Measurements from ENCODE around the gene PGM2L1. TPM values are rescaled to one million over a fixed set of nuclear protein-coding genes. Genes with fewer than 3 reads are reported as not detected.

The PGM2L1 gene
- total and polyA plus RNA-seq, 2 of the 13 experiments (the other 11 are each of a cell fraction or from before 2014, with no cell fraction given) = 0.57 to 1.2 TPM

DNA sequence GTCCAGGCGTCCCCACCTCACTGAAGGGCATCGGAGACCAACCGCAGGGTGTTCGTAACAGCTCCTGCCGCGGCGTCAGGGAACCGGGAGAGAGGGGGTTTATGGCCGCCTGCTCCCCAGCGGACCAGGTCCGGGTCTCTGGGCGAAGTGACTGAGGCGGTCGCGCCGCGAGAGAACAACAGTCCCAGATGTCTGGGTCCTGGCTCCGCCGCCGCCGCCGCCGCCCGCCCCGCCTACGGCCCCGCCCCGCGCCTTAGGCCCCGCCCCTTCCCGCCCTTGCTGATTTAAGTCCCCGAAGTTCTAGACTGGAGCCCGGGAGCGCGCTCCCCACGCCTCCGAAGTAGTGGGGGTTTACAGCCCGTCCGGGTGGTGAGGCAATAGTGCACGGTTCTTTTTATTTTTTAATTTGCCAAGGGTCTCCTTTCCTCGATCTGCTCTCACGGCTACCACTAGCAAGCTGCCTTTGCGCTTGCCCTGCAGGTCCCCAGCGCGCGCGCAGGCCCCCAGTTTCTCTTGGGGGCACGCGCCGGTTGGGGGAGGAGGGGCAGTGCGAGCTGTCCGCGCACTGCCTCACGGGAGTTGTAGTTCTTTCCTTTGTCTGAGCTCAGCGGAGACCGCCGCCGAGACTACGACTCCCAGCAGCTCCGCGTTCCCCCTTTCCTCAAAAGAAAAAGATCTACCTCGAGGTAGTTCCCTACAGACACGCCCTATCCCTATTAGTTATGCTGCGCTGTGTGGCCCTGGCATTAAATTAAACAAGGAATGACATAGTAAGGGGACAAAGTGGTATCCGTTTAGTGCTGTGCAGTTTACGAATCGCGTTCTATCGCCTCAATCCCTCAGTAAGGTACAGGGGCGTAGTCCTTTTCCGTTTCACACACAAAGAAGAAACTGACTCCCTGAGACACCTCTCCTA lies at the start of gene PGM2L1 (continued):
- TF ChIP-seq, protein P1, sequence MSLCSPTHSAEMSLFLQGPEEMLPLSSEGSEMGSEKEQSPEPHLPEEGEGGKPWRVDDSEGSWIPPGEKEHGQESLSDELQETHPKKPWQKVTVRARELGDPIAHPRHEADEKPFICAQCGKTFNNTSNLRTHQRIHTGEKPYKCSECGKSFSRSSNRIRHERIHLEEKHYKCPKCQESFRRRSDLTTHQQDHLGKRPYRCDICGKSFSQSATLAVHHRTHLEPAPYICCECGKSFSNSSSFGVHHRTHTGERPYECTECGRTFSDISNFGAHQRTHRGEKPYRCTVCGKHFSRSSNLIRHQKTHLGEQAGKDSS (CRISPR knock-in tag; IDR thresholded peaks at IDR 0.05; ENCODE audit: borderline replicate concordance, low read depth) = 0 out of 2 replicates have a peak, but pooled peaks have one; percentile 13
- TF ChIP-seq PRPF4 (IDR thresholded peaks at IDR 0.05; ENCODE audit: low read depth, low read length, poor library complexity, severe bottlenecking) = peak; percentile 17
- no peak for TF ChIP-seq SMC3 (IDR thresholded peaks at IDR 0.05; ENCODE audit: low read length)
- TF ChIP-seq KDM2A (CRISPR knock-in tag; IDR thresholded peaks at IDR 0.05; ENCODE audit: borderline replicate concordance, low read depth) = peak; percentile 78; the same call in 1 of the 2 replicates
- peak; percentile 47 for TF ChIP-seq RBM39 (IDR thresholded peaks at IDR 0.05; ENCODE audit: low read depth, low read length, poor library complexity, severe bottlenecking)
- TF ChIP-seq, protein P2, sequence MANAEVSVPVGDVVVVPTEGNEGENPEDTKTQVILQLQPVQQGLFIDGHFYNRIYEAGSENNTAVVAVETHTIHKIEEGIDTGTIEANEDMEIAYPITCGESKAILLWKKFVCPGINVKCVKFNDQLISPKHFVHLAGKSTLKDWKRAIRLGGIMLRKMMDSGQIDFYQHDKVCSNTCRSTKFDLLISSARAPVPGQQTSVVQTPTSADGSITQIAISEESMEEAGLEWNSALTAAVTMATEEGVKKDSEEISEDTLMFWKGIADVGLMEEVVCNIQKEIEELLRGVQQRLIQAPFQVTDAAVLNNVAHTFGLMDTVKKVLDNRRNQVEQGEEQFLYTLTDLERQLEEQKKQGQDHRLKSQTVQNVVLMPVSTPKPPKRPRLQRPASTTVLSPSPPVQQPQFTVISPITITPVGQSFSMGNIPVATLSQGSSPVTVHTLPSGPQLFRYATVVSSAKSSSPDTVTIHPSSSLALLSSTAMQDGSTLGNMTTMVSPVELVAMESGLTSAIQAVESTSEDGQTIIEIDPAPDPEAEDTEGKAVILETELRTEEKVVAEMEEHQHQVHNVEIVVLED (CRISPR knock-in tag; IDR thresholded peaks at IDR 0.05; ENCODE audit: borderline replicate concordance) = peak; percentile 62; the same call in 1 of the 2 replicates
- TF ChIP-seq, protein P3, sequence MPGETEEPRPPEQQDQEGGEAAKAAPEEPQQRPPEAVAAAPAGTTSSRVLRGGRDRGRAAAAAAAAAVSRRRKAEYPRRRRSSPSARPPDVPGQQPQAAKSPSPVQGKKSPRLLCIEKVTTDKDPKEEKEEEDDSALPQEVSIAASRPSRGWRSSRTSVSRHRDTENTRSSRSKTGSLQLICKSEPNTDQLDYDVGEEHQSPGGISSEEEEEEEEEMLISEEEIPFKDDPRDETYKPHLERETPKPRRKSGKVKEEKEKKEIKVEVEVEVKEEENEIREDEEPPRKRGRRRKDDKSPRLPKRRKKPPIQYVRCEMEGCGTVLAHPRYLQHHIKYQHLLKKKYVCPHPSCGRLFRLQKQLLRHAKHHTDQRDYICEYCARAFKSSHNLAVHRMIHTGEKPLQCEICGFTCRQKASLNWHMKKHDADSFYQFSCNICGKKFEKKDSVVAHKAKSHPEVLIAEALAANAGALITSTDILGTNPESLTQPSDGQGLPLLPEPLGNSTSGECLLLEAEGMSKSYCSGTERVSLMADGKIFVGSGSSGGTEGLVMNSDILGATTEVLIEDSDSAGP (CRISPR knock-in tag; IDR thresholded peaks at IDR 0.05; ENCODE audit: borderline replicate concordance) = peak; percentile 43; the same call in 1 of the 2 replicates
- TF ChIP-seq, protein P4, sequence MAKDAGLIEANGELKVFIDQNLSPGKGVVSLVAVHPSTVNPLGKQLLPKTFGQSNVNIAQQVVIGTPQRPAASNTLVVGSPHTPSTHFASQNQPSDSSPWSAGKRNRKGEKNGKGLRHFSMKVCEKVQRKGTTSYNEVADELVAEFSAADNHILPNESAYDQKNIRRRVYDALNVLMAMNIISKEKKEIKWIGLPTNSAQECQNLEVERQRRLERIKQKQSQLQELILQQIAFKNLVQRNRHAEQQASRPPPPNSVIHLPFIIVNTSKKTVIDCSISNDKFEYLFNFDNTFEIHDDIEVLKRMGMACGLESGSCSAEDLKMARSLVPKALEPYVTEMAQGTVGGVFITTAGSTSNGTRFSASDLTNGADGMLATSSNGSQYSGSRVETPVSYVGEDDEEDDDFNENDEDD (CRISPR knock-in tag; IDR thresholded peaks at IDR 0.05; ENCODE audit: borderline replicate concordance) = peak; percentile 47; the same call in 1 of the 2 replicates
- 0 out of 2 replicates have a peak, but pooled peaks have one; percentile 48 for TF ChIP-seq MTF2 (CRISPR knock-in tag; IDR thresholded peaks at IDR 0.05; ENCODE audit: borderline replicate concordance)
- peak; percentile 14; the same call in 1 of the 2 replicates for TF ChIP-seq GATAD2A (CRISPR knock-in tag; IDR thresholded peaks at IDR 0.05)
- 0 out of 2 replicates have a peak, but pooled peaks have one; percentile 44 for TF ChIP-seq ZNF501 (CRISPR knock-in tag; IDR thresholded peaks at IDR 0.05)
- peak; percentile 73 for TF ChIP-seq CBX1 (IDR thresholded peaks at IDR 0.05; ENCODE audit: low read depth)
- peak; percentile 70; the same call in 1 of the 2 replicates for TF ChIP-seq ZNF879 (CRISPR knock-in tag; IDR thresholded peaks at IDR 0.05)
- no peak for TF ChIP-seq HDAC6 (IDR thresholded peaks at IDR 0.05; ENCODE audit: low read depth, low read length)
- TF ChIP-seq, protein P5, sequence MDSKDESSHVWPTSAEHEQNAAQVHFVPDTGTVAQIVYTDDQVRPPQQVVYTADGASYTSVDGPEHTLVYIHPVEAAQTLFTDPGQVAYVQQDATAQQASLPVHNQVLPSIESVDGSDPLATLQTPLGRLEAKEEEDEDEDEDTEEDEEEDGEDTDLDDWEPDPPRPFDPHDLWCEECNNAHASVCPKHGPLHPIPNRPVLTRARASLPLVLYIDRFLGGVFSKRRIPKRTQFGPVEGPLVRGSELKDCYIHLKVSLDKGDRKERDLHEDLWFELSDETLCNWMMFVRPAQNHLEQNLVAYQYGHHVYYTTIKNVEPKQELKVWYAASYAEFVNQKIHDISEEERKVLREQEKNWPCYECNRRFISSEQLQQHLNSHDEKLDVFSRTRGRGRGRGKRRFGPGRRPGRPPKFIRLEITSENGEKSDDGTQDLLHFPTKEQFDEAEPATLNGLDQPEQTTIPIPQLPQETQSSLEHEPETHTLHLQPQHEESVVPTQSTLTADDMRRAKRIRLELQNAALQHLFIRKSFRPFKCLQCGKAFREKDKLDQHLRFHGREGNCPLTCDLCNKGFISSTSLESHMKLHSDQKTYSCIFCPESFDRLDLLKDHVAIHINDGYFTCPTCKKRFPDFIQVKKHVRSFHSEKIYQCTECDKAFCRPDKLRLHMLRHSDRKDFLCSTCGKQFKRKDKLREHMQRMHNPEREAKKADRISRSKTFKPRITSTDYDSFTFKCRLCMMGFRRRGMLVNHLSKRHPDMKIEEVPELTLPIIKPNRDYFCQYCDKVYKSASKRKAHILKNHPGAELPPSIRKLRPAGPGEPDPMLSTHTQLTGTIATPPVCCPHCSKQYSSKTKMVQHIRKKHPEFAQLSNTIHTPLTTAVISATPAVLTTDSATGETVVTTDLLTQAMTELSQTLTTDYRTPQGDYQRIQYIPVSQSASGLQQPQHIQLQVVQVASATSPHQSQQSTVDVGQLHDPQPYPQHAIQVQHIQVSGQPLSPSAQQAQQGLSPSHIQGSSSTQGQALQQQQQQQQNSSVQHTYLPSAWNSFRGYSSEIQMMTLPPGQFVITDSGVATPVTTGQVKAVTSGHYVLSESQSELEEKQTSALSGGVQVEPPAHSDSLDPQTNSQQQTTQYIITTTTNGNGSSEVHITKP (CRISPR knock-in tag; IDR thresholded peaks at IDR 0.05; ENCODE audit: low read depth) = 0 out of 2 replicates have a peak, but pooled peaks have one; percentile 30
- no peak for TF ChIP-seq ZNF780A (CRISPR knock-in tag; IDR thresholded peaks at IDR 0.05)
